ENCODE results near the gene MBD6. TPM values are rescaled to one million over a fixed set of nuclear protein-coding genes. Genes with fewer than 3 reads are reported as not detected.

The MBD6 gene
- total RNA-seq, 1 experiment from 2014 or later = 78.4 TPM

- Histone ChIP-seq H3K27ac (no peak overlapping the region), H3K4me2 (no peak overlapping the region), H3K36me3 (ENCODE audit: low read depth) (no peaks in the 10 kb centered on the region), H3K9me2 (ENCODE audit: insufficient read depth) (no peaks in the 10 kb centered on the region), H3K9me3 (ENCODE audit: insufficient read depth, low read depth) (no peaks in the 10 kb centered on the region), H3K27me3 (ENCODE audit: insufficient read depth, low read depth) (peaks cover 47% of the 10 kb centered on the region), H3K4me3 (no peak overlapping the region), H3K4me1 (replicated peaks; ENCODE audit: insufficient read depth) (no peaks in the 10 kb centered on the region), H2AFZ (no peak overlapping the region), H4K20me1 (ENCODE audit: insufficient read depth) (no peaks in the 10 kb centered on the region), H3K79me2 (ENCODE audit: low read depth) (no peaks in the 10 kb centered on the region), H3F3A (ENCODE audit: insufficient read depth, low read depth) (no peaks in the 10 kb centered on the region)
- intact Hi-C loops (cut with micrococcal nuclease; ENCODE audit: unreplicated experiment) = no loop called here
- BruUV-seq (replicated peaks) = no TSS peak
- no peak for DNase-seq
- TF ChIP-seq CTCF (conservative IDR thresholded peaks at IDR 0.05) = no peak
- TF ChIP-seq EZH2 (IDR thresholded peaks at IDR 0.05; ENCODE audit: low read depth) = no peak
- CTCF ChIA-PET = no interaction called here
- POLR2A ChIA-PET (ENCODE audit: unreplicated experiment) = interaction anchor here (0.5 kb wide), 1 partner anchor 9 kb away, joined by 6 read pairs; no protein-coding TSS in a partner anchor
These were observed 44.6 kb upstream of the MBD6 start for GRCh38 chr12:57477710-57478681.

DNA sequence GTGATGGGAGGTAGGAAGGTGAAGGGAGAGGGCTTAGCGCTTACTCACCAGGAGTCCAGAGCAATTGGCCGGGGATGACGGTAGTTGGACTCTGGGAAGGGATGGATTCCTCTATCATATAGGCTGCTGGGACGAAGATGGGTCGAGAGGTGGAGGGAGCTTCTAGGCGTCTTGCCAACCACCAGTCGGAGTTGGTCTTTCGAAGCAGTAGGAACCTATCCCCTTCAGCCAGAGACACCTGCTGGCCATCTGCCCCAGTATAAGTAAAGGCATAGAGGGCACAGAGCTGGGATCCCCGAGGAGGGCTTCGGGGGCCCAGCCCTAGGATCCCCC lies 43.6 kb upstream of the MBD6 start:
- Histone ChIP-seq H3F3A (ENCODE audit: insufficient read depth, low read depth) (peaks cover 6% of the 10 kb centered on the region; the same call in 1 of the 2 replicates), H3K4me1 (replicated peaks; ENCODE audit: insufficient read depth) (no peaks in the 10 kb centered on the region), H3K9me3 (ENCODE audit: insufficient read depth, low read depth) (no peaks in the 10 kb centered on the region), H3K36me3 (ENCODE audit: low read depth) (no peaks in the 10 kb centered on the region), H3K9me2 (ENCODE audit: insufficient read depth) (no peaks in the 10 kb centered on the region), H3K27ac (no peak overlapping the region), H2AFZ (no peak overlapping the region), H3K4me2 (no peak overlapping the region), H4K20me1 (ENCODE audit: insufficient read depth) (no peaks in the 10 kb centered on the region), H3K27me3 (ENCODE audit: insufficient read depth, low read depth) (peaks cover 36% of the 10 kb centered on the region), H3K4me3 (no peak overlapping the region), H3K79me2 (ENCODE audit: low read depth) (no peaks in the 10 kb centered on the region)
- no peak for TF ChIP-seq EZH2 (IDR thresholded peaks at IDR 0.05; ENCODE audit: low read depth)
- no peak for TF ChIP-seq CTCF (conservative IDR thresholded peaks at IDR 0.05)
- POLR2A ChIA-PET (ENCODE audit: unreplicated experiment) = no interaction called here
- DNase-seq = no peak
- CTCF ChIA-PET = no interaction called here
- BruUV-seq (replicated peaks) = no TSS peak
- intact Hi-C loops (cut with micrococcal nuclease; ENCODE audit: unreplicated experiment) = no loop called here

- Histone ChIP-seq H3K4me1 (replicated peaks; ENCODE audit: insufficient read depth) (no peaks in the 10 kb centered on the region), H3K4me2 (no peak within 1 kb of the TSS), H3K9me2 (ENCODE audit: insufficient read depth) (no peaks in the 10 kb centered on the region), H3F3A (ENCODE audit: insufficient read depth, low read depth) (peaks cover 6% of the 10 kb centered on the region; the same call in 1 of the 2 replicates), H3K36me3 (ENCODE audit: low read depth) (no peaks in the 10 kb centered on the region), H3K27me3 (ENCODE audit: insufficient read depth, low read depth) (peaks cover 31% of the 10 kb centered on the region), H3K79me2 (ENCODE audit: low read depth) (no peaks in the 10 kb centered on the region), H2AFZ (no peak within 1 kb of the TSS), H3K4me3 (no peak within 1 kb of the TSS), H4K20me1 (ENCODE audit: insufficient read depth) (no peaks in the 10 kb centered on the region), H3K27ac (no peak within 1 kb of the TSS), H3K9me3 (ENCODE audit: insufficient read depth, low read depth) (no peaks in the 10 kb centered on the region)
- intact Hi-C loops (cut with micrococcal nuclease; ENCODE audit: unreplicated experiment) = no loop called here
- DNase-seq = no peak
- no TSS peak for BruUV-seq (replicated peaks)
- no peak for TF ChIP-seq CTCF (conservative IDR thresholded peaks at IDR 0.05)
- no peak for TF ChIP-seq EZH2 (IDR thresholded peaks at IDR 0.05; ENCODE audit: low read depth)
- POLR2A ChIA-PET (ENCODE audit: unreplicated experiment) = no interaction called here
- CTCF ChIA-PET = no interaction called here
These were observed 43.1 kb upstream of the MBD6 start, which contains the start of gene ARHGAP9 for GRCh38 chr12:57479376-57480115. ARHGAP9 (minus strand) TSS chr12:57479866; CDS start chr12:57479406, 460 bp downstream.
